K562 (cell line): ENCODE data around the gene NAIF1. TPM values are rescaled to one million over a fixed set of nuclear protein-coding genes. Genes with fewer than 3 reads are reported as not detected.

Experiments used
- BDP1 ChIP-seq: IDR thresholded peaks from 3 replicates; pipeline ENCODE4 v1.6.1; 2011; ENCODE audit not compliant: insufficient read length, insufficient read depth
- CBX5 ChIP-seq: IDR thresholded peaks from 2 replicates; pipeline ENCODE4 v1.6.1; 2014; ENCODE audit warnings: low read depth, borderline replicate concordance
- CCNT2 ChIP-seq: IDR thresholded peaks from 2 replicates; pipeline ENCODE4 v1.6.1; 2011; ENCODE audit warnings: borderline replicate concordance, low read depth, mild to moderate bottlenecking, moderate library complexity, mixed read lengths, low read length; ENCODE audit not compliant: insufficient read length; ENCODE audit errors: extremely low read depth
- CREM ChIP-seq: IDR thresholded peaks from 2 replicates; pipeline ENCODE4 v1.6.1; 2014; ENCODE audit warnings: antibody characterized with exemption, low read depth
- CTBP1 ChIP-seq: fragments of 450-650 bp; IDR thresholded peaks from 2 replicates; pipeline ENCODE4 v1.6.1; 2016; ENCODE audit warnings: borderline replicate concordance
- ESRRB ChIP-seq: fragments of 250-450 bp; sonication (Bioruptor Pico); IDR thresholded peaks from 2 replicates; pipeline ENCODE4 v1.5.0; 2020; ENCODE audit warnings: mild to moderate bottlenecking, moderate library complexity, borderline replicate concordance
- HDAC6 ChIP-seq: IDR thresholded peaks from 2 replicates; pipeline ENCODE4 v1.6.1; 2012; ENCODE audit warnings: low read depth, mild to moderate bottlenecking, control low read depth, inconsistent platforms, low read length, moderate library complexity
- HDAC8 ChIP-seq: fragments of 450-650 bp; IDR thresholded peaks from 2 replicates; pipeline ENCODE4 v1.6.1; 2016; ENCODE audit warnings: mild to moderate bottlenecking, missing genetic modification characterization, moderate library complexity, missing compliant biosample characterization
- KAT2B ChIP-seq: IDR thresholded peaks from one replicate; pipeline ENCODE4 v1.6.1; 2012; ENCODE audit warnings: low read depth, mild to moderate bottlenecking, control low read depth, inconsistent platforms, low read length, moderate library complexity
- OTX1 ChIP-seq: fragments of 450-650 bp; formaldehyde crosslinking; IDR thresholded peaks from 2 replicates; pipeline ENCODE4 v1.4.0; 2022; ENCODE audit warnings: mild to moderate bottlenecking
- POLR2AphosphoS5 ChIP-seq: IDR thresholded peaks from 2 replicates; pipeline ENCODE4 v1.6.1; 2011; ENCODE audit warnings: mild to moderate bottlenecking, low read depth, low read length, moderate library complexity; ENCODE audit not compliant: control insufficient read depth, insufficient read depth
- PURB ChIP-seq: sonication (generic); formaldehyde crosslinking; IDR thresholded peaks from 2 replicates; pipeline ENCODE4 v1.9.0; 2021; ENCODE audit warnings: low read depth, mild to moderate bottlenecking, missing genetic modification reagents
- RFX5 ChIP-seq: IDR thresholded peaks from 2 replicates; pipeline ENCODE4 v1.6.1; 2011; ENCODE audit warnings: low read depth, mild to moderate bottlenecking, improper control_type of control experiment, low read length
- SMARCC2 ChIP-seq: fragments of 450-650 bp; IDR thresholded peaks from 2 replicates; pipeline ENCODE4 v1.6.1; 2017; ENCODE audit warnings: antibody characterized with exemption, moderate library complexity, mild to moderate bottlenecking, low read depth
- U2AF2 ChIP-seq: fragments of 200-400 bp; formaldehyde crosslinking; optimal IDR thresholded peaks from 2 replicates; pipeline ENCODE3; 2017; ENCODE audit warnings: low read depth, mild to moderate bottlenecking, low read length
- ZFX ChIP-seq: sonication (generic); formaldehyde crosslinking; IDR thresholded peaks from 2 replicates; pipeline ENCODE4 v1.8.0; 2022; ENCODE audit warnings: mild to moderate bottlenecking, missing genetic modification reagents, moderate library complexity
- ZNF140 ChIP-seq: fragments of 250-450 bp; sonication (Bioruptor Pico); IDR thresholded peaks from 2 replicates; pipeline ENCODE4 v1.8.0; 2021; ENCODE audit warnings: moderate library complexity, mild to moderate bottlenecking, inconsistent platforms
- ZNF224 ChIP-seq: sonication (generic); formaldehyde crosslinking; IDR thresholded peaks from 2 replicates; pipeline ENCODE4 v1.8.0; 2022; ENCODE audit warnings: mild to moderate bottlenecking, missing genetic modification reagents
- ZSCAN29 ChIP-seq: fragments of 450-650 bp; IDR thresholded peaks from 2 replicates; pipeline ENCODE4 v1.6.1; 2017
- polyA plus RNA-seq, 8 experiments: library from polyadenylated mRNA; depleted of rRNA in 4 of 8; stranded (reverse) in 5 of 8; unstranded in 3 of 8; fragments of >200 nt; fragmentation: Nextera tagmentation in 2 of 8; fragmentation: Illumina TruSeq in 1 of 8; extraction: Ambion mirVana in 2 of 8; extraction: Trizol in 1 of 8; gene quantifications; 2 replicates each; pipeline versions ENCODE4 v1.2.1 to v1.2.3, GENCODE V29; 2011 to 2014; ENCODE audit warnings: inconsistent platforms in 1 of 8, missing spikeins in 1 of 8
- total RNA-seq, 7 experiments: library from RNA; depleted of rRNA in 6 of 7; stranded (reverse); fragments of >200 nt in 6 of 7; fragmentation: Illumina TruSeq in 2 of 7; extraction: Trizol in 2 of 7; gene quantifications; 2 replicates each; pipeline versions ENCODE4 v1.2.1 to v1.2.3, GENCODE V29; 2011 to 2021; ENCODE audit warnings: low replicate concordance in 1 of 7
- TF ChIP-seq, protein P1 (sequence below), 2 experiments: fragments of 450-650 bp; IDR thresholded peaks; 2 replicates each; pipeline ENCODE4 v1.6.1; 2016
- TF ChIP-seq, protein P2 (sequence below): fragments of 450-650 bp; formaldehyde crosslinking; conservative IDR thresholded peaks from 2 replicates; pipeline ENCODE4 v1.4.0; 2022; ENCODE audit warnings: mild to moderate bottlenecking, missing genetic modification characterization
- TF ChIP-seq, protein P3 (sequence below): fragments of 250-450 bp; sonication (Bioruptor Pico); IDR thresholded peaks from 2 replicates; pipeline ENCODE4 v1.8.0; 2021; ENCODE audit warnings: borderline replicate concordance, mild to moderate bottlenecking, moderate library complexity; ENCODE audit not compliant: poor library complexity, severe bottlenecking
- TF ChIP-seq, protein P4 (sequence below): fragments of 450-650 bp; IDR thresholded peaks from 2 replicates; pipeline ENCODE4 v1.6.1; 2017; ENCODE audit warnings: antibody characterized with exemption

The NAIF1 gene
- total and polyA plus RNA-seq, 9 of the 15 experiments (the other 6 are each of a cell fraction or from before 2014, with no cell fraction given), result 4.8 to 26.6 (median 17.2) TPM

DNA sequence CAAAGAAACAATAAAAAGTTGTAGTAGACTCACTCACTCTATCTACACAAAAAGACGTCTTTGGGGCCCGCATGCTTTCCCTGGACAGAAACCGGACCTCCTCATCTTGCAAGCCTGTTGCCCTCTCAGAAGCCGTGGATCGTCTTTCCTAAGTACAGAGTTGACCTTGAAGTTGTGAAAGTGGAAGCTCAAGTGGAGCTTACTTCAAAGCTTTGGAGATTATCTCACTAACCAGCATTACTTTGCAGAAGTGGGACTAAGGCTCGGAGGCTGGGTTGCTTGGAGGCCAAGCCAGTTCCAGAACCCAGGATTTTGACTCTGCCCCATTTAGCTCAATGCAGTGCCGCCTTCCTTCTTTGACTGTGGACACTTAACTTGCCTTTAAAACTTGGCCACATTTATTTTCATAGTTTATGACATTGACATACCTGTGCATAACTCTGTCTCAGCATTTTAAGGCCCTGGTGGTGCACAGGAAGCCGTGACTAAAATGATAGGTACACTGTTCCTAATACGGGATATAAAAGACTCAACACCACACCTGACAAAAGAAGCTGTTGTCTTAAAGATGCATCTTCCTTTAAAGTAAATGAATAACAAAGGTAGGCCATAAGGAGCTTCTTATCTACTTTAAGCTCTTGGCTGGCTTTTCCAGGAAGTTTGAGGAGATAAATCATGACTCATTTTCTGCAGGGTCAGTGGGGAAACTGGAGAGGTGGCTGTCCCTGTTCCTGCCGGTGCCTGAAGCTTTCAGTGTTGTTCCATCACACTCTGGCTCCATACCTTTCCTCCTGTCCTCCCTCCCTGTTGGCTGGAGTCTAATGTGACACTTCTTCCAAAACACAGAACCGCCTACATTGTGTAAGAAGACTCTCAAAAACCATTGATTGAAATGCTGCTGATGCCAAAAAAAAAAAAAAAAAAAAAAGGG is 11.6 kb upstream of the NAIF1 start (continued):
- TF ChIP-seq, protein P1, sequence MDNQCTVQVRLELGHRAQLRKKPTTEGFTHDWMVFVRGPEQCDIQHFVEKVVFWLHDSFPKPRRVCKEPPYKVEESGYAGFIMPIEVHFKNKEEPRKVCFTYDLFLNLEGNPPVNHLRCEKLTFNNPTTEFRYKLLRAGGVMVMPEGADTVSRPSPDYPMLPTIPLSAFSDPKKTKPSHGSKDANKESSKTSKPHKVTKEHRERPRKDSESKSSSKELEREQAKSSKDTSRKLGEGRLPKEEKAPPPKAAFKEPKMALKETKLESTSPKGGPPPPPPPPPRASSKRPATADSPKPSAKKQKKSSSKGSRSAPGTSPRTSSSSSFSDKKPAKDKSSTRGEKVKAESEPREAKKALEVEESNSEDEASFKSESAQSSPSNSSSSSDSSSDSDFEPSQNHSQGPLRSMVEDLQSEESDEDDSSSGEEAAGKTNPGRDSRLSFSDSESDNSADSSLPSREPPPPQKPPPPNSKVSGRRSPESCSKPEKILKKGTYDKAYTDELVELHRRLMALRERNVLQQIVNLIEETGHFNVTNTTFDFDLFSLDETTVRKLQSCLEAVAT (IDR thresholded peaks at IDR 0.05), result peak in 1 of 2 experiments; percentile 56; a peak in 1 of 4 replicates
- TF ChIP-seq SMARCC2 (peak; percentile 97), U2AF2 (no peak), CTBP1 (peak; percentile 95), RFX5 (no peak), BDP1 (no peak), CCNT2 (peak; percentile 34), ESRRB (CRISPR knock-in tag) (no peak), ZSCAN29 (no peak), OTX1 (CRISPR knock-in tag) (no peak), CBX5 (no peak), POLR2AphosphoS5 (peak; percentile 59; the same call in 1 of the 2 replicates), HDAC6 (no peak), ZFX (CRISPR knock-in tag) (peak; percentile 72), ZNF140 (CRISPR knock-in tag) (no peak), HDAC8 (tag) (no peak), CREM (peak; percentile 26), KAT2B (no peak), PURB (no peak), ZNF224 (CRISPR knock-in tag) (no peak)
- TF ChIP-seq, protein P2, sequence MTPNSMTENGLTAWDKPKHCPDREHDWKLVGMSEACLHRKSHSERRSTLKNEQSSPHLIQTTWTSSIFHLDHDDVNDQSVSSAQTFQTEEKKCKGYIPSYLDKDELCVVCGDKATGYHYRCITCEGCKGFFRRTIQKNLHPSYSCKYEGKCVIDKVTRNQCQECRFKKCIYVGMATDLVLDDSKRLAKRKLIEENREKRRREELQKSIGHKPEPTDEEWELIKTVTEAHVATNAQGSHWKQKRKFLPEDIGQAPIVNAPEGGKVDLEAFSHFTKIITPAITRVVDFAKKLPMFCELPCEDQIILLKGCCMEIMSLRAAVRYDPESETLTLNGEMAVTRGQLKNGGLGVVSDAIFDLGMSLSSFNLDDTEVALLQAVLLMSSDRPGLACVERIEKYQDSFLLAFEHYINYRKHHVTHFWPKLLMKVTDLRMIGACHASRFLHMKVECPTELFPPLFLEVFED (CRISPR knock-in tag), result no peak
- TF ChIP-seq, protein P3, sequence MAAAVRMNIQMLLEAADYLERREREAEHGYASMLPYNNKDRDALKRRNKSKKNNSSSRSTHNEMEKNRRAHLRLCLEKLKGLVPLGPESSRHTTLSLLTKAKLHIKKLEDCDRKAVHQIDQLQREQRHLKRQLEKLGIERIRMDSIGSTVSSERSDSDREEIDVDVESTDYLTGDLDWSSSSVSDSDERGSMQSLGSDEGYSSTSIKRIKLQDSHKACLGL (CRISPR knock-in tag), result no peak
- TF ChIP-seq, protein P4, sequence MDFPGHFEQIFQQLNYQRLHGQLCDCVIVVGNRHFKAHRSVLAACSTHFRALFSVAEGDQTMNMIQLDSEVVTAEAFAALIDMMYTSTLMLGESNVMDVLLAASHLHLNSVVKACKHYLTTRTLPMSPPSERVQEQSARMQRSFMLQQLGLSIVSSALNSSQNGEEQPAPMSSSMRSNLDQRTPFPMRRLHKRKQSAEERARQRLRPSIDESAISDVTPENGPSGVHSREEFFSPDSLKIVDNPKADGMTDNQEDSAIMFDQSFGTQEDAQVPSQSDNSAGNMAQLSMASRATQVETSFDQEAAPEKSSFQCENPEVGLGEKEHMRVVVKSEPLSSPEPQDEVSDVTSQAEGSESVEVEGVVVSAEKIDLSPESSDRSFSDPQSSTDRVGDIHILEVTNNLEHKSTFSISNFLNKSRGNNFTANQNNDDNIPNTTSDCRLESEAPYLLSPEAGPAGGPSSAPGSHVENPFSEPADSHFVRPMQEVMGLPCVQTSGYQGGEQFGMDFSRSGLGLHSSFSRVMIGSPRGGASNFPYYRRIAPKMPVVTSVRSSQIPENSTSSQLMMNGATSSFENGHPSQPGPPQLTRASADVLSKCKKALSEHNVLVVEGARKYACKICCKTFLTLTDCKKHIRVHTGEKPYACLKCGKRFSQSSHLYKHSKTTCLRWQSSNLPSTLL, result no peak
